GM18498 (cell line): Measurements from ENCODE around the gene CADPS.
A peak's percentile ranks its signal among the peaks of the same experiment; 100 is the strongest.

ENCODE experiments used
- ATAC-seq: cut with Tn5 transposase; IDR thresholded peaks from one replicate; pipeline ENCODE4 v1.9.1; 2021; ENCODE audit warnings: mild to moderate bottlenecking, moderate library complexity; ENCODE audit not compliant: unreplicated experiment

The CADPS gene

DNA sequence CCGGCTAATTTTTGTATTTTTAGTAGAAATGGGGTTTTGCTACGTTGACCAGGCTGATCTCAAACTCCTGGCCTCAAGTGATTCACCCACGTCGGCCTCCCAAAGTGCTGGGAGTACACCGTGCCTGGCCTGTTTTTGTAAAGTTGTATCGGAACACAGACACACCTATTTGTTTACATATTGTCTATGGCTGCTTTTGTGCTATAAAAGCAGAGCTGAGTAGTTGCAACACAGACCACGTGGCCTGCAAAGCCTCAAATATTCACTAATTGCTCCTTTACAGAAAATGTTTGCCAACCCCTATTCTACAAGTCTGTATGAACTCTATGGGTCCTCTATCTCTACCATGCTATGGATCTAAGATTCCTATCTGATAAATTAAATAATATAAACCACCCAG lies 175.5 kb downstream of the CADPS start:
- no peak for ATAC-seq

DNA sequence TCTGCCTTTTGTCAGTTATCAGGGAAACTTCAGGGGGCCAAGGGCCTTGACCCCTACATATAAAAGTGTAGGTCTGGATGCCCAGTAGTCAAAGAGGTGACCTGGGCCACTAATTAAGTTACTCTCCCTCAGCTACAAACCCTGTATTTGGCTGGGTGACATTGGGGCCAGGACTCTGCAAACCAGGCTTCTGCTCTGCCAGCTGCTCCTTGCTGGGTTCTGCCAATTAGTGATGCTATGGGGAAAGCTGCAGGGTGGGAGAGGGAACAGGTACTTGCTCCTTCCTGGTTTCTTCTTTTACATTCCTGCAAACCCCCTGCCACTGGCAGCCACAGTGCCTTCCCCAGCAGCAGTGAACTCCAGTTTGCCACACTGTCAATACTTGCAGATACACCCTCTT lies 179.2 kb downstream of the CADPS start:
- no peak for ATAC-seq

DNA sequence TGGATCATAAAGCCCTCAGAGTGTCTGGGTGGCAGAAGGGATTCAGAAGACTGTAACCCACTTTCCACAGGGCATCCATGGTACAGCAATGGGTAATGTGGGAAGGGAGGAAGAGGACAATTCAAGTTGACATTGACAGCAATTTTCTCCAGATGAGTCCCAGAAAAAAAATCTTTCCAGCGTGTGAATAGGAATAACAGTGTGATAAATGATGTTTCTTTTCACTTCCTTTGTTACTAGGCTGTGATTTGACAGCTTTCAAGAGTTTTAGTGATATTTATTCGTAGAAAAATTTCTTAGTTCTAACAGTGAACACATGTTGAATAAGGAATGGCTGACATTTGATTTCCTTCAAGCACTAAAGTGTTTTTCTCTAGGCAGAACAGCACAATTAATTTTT lies 186.4 kb downstream of the CADPS start:
- no peak for ATAC-seq

DNA sequence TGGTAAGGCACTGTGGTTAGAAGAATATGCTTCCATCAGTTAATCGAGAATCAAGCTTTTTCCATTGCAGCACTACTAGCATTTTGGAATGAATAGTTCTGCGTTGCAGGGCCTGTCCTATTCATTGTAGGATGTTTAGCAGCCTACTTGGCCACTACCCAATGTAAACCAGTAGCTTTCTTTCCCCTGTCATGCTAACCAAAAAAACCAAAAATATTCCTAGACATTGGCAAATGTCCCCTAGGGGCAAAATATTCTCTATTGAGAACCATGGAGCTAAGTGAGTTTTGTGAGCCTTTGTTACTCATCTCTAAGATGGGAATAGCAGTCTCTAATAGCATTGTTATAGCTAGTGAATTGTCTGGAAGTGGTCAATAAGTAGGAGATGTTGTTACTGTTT lies 187.2 kb downstream of the CADPS start:
- no peak for ATAC-seq

DNA sequence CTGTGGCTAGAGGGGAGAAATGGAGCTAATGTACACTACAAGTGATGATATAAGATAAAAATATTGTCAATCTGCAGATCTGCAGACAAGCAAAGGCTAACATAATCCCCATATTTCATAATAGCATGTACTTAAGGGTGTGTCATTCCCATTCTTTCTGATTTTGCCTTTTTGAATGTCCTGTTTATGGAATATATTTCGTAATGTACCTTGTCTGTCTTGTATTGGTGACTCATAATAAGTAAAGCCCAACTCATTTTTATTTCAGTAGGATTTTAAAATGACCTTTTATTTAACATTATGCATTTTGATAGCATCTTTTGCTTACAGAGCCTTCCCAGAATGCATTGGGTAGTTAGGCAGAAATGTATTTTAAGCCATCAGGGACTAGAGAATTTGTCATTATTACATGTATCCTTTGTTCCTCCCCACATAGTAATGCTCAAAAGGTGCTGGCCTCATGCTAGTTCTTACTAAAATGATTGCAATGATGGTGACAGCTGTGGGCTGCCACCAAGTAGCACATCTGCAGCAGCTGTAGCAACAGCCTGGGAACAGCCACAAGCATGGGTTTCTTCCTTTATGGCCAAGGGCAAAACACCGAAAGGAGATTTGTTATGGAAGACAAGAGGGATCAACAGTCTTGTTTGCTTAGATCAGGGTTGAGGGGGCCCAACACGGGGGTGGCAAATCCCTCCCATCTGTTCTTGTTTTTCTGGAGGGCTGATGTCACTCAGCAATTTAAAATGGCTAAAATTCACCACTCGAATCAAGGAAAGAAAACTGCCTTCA lies 188.5 kb downstream of the CADPS start:
- no peak for ATAC-seq

DNA sequence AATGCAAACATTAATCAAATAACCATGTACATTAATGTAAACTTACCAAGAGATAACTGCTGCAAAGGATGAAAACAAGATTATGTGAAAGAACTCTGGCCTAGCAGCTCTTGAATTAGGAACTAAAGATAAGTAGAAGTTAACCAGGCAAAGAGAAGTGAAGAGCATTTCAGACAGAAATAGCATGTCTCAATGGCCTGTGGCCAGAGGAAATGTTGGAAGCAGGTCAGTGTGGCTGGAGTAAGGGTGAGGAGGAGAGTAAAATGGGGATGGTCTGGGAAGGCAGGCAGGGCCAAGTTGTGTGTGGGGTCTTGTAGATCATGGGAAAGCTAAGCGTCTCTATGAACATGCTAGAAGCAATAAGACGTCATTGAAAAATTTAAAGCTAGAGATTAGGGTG lies 192.4 kb downstream of the CADPS start:
- ATAC-seq: no peak

DNA sequence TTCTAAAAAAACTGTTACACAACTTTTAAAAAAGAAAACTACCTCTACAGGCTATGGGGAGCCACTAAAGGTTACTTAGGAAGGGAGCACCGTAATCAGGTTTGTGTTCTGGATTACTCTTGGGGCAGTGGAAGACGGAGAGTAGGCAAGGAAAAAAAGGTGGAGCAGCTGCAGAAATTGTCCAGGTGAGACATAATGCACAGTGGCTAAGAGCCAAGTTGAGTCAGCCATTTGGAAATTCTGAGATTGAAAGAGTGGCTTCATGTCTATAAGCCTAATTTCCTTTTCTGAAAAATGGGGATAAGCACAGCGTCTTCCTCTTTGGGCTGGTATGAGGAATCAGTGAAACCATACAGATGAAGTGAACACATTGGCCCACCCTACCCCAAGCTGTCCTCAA lies 195.2 kb downstream of the CADPS start:
- no peak for ATAC-seq

DNA sequence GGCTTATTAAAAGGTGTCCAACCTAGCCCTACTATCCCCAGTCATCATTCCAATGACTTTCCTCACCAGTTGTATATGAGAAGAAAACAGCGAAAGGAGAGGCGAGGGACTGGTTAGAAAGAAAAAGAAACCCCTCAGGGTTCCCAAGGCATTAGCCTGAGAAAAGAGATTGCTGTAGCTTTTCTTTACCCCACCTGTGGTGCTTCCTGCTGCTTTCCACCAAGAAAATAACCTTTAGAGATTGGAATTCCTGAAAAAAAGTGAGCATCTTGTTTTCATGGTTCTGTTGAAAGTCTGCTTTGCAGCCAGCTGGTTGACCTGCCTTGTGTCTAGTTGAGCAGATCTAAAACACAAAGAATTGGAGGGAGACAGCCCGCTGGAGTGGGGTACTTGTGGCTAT lies 196.4 kb downstream of the CADPS start:
- ATAC-seq: no peak

DNA sequence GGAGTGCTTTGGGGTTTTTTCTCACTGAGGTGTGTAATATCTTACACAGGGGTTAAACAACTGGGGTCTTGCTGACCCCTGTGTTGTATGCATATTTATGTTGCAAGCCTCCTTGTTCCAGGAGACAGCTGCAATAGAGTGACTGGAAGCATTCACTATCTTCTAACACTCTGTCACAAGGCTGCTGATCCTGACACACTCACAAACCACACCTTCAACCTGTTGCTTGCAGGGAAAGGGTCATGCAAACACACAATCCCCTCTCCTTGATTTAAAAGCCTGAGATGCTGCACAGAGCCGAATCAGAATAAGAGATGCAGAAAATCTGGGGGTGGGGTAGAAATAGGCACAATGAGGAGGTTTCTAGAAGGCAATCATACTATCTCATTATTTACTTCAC lies 197.3 kb downstream of the CADPS start:
- ATAC-seq: no peak

DNA sequence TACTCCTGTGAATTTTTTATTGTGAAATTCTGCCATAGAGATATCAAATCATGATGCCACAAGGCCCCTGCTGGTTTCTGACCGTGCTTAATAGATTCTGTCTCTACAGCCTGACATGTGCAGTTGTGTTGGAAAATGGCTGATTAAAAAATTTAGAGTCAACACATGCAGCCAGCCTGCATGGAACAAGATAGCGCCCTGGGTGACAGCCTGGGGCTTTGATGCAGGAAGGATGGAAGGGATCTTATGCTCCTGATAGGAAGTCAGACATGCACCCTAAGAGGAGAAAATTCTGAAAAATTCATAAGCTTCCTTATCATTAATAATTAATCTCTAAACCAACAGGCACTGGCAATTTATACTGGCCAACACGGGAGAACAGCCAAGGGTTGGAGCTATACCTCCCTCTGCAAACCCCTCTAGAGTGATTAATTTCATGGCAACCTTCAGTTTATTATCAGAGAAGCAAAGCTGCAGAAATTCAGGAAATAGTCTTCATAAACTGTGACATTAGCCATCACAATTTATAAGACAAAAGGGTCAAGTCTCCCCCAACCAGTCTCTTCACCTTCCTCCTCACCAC lies 198.4 kb downstream of the CADPS start:
- no peak for ATAC-seq

DNA sequence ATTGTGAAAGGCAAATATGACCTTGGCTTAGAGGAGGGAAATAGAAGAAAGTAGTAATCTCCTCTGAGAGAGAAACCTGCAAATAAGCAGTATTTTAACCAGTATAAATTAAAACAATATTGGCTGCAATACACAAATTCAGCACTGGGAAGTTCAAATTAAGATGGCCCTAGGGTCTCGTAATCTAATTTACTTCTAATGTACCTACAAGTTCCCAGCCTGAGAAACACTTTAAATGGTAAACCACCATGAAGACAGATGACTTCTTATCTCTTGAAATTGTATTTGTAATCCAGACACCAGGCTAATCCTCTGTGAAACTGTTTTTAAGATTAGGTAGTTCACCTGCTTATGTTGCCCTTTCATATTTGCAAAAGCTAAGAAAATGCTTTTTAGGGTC lies 199.7 kb downstream of the CADPS start:
- no peak for ATAC-seq

DNA sequence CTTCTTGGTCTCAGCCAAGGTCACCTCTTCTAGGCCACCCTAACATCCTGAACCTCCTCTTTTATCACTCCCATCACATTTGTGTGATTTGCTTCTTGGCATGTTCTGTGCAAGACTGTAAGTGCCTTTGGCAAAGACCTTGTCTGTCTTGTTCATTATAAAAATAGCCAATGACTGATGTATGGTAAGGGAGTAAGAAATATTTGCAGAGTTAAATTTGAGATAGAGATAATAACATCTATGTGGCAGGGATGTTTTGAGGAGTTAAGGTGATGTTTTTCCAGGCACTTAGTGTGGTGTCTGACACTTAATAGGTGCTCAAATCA lies 202.3 kb downstream of the CADPS start:
- no peak for ATAC-seq

DNA sequence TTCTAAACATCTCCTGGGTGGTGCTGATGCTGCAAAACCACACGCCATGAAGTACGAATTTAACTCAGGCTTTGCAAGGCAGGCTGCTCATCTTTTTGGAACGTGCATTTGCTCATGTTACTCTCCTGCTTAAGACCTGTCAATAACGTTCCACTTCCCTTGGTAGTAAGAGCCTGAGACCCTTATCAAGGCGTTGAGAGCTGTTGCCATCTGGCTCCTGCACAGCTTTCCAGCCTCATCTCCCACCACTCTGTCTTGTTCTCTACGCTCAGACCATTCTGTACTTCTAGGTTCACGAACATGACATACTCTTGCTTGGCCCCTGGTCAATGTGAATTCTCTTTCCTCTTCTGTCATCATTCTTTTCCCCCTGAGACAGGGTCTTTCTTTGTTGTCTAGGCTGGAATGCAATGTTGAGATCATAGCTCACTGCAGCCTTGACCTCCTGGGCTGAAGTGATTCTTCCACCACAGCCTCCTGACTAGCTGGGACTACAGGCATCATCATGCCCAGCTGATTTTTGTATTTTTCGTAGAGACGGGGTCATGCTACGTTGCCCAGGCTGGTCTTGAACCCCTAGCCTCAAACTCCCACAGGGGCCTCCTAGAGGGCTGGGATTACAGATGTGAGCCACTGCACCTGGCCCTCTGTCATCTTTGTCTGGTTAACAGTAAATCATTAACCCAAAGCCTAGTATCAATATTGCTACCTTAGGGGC lies 202.8 kb downstream of the CADPS start:
- no peak for ATAC-seq

DNA sequence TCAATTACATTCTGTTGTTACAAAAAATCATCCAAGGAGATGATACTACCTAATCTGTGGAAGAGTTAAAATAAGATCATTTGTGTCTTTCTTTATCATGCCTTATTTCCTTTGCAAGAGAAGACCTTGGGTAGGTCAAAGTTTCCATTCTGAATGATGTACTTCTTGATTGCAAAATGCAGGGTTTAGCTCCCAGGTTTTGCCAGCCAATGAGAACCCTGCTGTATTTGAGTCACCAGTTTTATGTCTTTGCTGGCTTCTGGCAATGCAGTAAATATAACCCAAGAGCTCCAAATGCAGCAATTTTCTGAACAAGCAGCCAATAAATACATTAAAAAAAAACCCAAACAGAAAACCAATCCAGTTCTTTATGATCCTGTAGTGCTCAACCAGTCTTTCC lies 204.9 kb downstream of the CADPS start:
- ATAC-seq: no peak

DNA sequence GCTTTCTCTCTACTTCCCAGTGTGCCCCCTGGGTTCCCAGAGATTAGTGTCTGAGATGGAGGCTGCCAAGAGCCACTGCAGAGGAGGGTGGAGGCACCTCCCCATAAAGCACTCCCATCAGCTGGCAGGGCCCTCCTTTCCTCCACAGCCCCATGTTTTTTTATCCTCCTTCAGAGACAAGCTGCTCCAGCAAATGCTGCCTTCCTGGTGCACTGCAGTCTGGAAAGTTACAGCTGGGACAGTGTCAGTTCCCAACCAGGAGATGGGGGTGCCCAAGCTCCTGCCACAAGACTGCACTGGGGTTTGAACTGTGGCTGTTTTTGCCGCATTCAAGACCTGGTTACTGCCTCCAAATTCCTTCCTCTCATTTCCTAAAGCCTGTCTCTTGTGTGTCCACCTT lies 206.1 kb downstream of the CADPS start:
- no peak for ATAC-seq

DNA sequence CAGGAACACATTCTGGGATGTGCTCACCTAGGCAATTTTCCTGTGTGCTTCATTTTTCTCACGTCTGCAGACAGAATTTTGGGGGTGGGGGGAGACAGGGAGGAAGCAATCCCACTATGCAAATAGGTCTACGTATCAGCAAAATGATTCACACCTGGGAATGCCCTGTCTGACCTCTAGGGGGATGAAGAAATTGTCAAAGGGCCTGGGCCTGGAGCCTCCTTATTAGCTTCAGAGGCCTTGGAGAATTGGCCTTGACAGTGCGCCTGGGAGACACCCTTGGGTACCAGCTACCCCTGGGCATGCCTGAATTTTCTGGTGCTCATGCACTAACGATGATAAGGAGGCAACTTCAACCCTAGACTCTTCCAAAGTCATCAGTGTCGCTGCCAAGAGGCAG lies 207.5 kb downstream of the CADPS start:
- no peak for ATAC-seq

DNA sequence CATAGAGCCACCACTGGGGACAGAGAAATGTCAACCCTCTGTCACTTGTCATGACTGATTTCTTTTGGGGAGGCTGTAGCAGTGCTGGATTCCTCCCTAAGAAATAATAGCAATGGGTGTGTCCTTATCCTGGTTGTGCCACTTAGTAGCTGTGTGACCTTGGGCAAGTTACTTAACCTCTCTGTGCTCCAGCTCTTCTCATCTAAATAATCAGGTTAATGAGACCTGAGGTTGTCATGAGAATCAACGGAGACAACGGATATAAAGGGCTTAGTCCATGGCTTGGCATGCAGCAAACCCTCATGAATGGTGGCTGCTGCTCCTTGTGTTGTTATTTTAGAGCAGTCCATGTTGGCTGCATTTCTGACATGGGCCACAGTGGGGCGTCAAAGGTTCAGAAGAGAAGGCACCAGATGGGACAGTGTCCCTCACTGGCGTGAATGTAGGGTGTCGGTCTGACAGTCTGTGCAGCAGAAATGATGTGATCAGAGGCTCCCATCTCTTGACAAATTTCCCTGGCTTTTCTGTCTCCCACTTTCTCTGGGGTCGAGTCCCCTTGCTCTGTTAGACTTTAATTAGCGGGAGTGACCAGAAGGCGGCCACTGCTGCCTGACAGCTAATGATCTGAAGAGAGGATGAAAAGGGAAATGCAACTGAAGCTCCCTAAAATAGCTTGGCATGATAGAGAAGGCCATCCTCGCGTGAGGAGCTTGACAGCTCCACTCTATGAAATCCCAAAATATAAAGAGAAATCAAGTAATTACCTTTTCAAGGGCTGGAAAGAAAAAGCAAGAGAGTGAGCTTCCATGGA lies 209.4 kb downstream of the CADPS start:
- peak; percentile 92 for ATAC-seq

DNA sequence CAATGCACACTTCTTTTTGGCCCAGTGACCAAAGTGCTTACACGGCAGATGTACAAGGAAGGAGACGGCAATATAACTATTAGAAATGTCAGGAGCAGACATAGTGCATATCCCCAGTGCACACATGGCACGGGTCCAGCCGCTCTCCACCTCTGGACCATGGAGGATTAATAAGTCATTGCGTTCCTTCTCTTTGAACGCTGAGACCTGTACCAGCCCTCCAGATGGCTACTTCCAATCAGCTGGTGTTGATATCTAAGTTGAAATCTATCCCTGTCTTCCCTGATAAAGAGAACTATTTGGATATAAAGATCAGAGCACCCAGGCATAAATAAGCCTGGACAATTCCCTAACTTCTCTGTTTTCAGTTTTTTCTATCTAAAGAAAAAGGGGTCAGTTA lies 212.5 kb downstream of the CADPS start:
- no peak for ATAC-seq

DNA sequence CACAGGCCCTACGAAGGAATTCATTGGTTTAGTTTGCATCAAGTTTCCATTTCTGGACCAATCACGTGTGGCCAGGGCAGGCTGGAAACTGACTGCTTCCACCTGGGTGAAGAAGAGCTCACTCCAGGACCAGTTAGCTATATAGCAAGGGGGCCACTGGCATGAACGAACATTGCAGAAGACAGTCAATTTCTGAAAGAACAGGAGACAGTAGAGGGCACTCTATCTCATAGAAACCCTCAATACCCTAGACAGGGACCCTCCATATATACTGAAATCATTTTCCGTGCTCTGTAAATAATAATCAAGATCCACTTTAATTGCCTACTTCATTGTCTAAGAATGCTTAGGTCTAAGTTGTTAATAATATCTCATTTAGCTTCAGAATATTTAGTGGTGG lies 215.6 kb downstream of the CADPS start:
- ATAC-seq: no peak

DNA sequence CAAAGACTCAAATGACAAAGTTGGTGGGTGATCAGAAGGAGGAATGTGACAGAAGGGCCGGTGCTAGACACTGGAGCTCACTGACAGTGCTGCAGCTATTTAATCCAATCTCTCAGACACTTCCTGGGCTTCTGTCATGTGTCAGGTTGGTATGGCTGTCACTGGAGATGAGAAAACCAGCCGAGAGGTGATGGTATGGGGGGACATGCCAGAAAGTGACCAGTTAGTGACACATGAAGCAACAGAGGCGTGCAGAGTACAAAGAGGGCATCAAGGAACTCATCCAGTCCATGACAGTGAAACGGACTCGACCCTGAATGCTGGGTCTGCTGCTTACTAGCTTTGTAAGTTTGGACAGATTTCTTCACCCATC lies 219.5 kb downstream of the CADPS start:
- no peak for ATAC-seq

DNA sequence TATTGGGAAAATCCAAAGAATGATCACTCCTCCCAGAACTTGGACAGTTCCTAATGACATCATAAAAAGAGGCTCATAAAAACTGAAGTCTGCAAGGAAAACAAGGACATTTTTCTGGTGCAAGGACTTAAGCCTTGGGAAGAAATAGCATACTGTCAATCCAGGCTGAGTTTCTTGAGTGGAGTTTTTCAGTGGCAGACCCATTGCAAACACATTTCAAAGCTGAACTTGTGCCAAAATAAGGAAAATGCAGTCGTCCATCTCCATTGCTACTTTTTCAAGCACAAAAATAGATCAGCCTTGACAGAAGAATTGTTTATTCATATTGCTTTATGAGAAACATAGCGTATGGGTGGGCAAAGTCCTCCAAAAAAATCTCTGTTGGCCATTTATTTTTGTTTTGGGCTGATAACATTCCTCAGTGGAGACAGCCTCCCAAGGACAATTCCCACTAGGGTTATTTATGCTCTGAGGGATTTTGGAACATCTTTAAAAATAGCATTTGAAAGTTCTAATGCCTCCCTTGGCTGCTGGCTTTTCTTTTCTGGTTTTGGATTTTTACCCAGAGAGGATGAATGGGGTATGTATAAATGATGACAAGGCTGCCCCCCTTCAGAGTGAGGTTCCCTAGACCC lies 220.0 kb downstream of the CADPS start:
- ATAC-seq: no peak
